GM23248 (cell line): ENCODE measurements around the gene CHADL.

Source experiments
- EZH2 ChIP-seq: fragments of 200-600 bp; sonication (generic); IDR thresholded peaks from 2 replicates; pipeline ENCODE4 v1.6.1; 2018; ENCODE audit warnings: antibody characterized with exemption, mild to moderate bottlenecking; ENCODE audit not compliant: insufficient read depth, poor library complexity, severe bottlenecking
- EZH2phosphoT487 ChIP-seq: fragments of 200-600 bp; sonication (generic); IDR thresholded peaks from 2 replicates; pipeline ENCODE4 v1.6.1; 2018; ENCODE audit warnings: antibody characterized with exemption, moderate library complexity, mild to moderate bottlenecking, low read depth; ENCODE audit not compliant: insufficient read depth

- TF ChIP-seq EZH2 = no peak
- TF ChIP-seq EZH2phosphoT487 = no peak
Measured at GRCh38 chr22:41257696-41258095, 17.0 kb upstream of the CHADL start.
